H9 (cell line): ENCODE results near the gene ASB7. TPM values are rescaled to one million over a fixed set of nuclear protein-coding genes. Genes with fewer than 3 reads are reported as not detected.

Experiments
- DNase-seq: peaks from one replicate; pipeline ENCODE4 v3.0.0-alpha.2; 2017
- H2AFZ ChIP-seq: one replicate; pipeline ENCODE4 v1.6.1; 2013; ENCODE audit warnings: mild to moderate bottlenecking, low read length, control low read depth, moderate library complexity
- H2AK5ac ChIP-seq: 2 replicates; pipeline ENCODE4 v1.6.1; 2013; ENCODE audit warnings: low read length, control low read depth, mixed read lengths; ENCODE audit not compliant: insufficient read length
- H2BK120ac ChIP-seq: one replicate; pipeline ENCODE4 v1.6.1; 2013; ENCODE audit warnings: low read depth, mild to moderate bottlenecking, low read length, control low read depth, inconsistent platforms; ENCODE audit not compliant: poor library complexity, severe bottlenecking
- H2BK12ac ChIP-seq: 2 replicates; pipeline ENCODE4 v1.6.1; 2013; ENCODE audit warnings: low read length, control low read depth, mixed read lengths, low read depth; ENCODE audit not compliant: insufficient read length
- H2BK15ac ChIP-seq: 2 replicates; pipeline ENCODE4 v1.6.1; 2013; ENCODE audit warnings: low read depth, low read length, control low read depth
- H2BK20ac ChIP-seq: one replicate; pipeline ENCODE4 v1.6.1; 2013; ENCODE audit warnings: low read depth, mild to moderate bottlenecking, low read length, control low read depth, inconsistent platforms; ENCODE audit not compliant: poor library complexity, severe bottlenecking
- H2BK5ac ChIP-seq: 2 replicates; pipeline ENCODE4 v1.6.1; 2013; ENCODE audit warnings: low read length, control low read depth, mixed read lengths; ENCODE audit not compliant: insufficient read length
- H3K14ac ChIP-seq: 2 replicates; pipeline ENCODE4 v1.6.1; 2013; ENCODE audit warnings: low read length, control low read depth; ENCODE audit not compliant: insufficient read depth
- H3K18ac ChIP-seq: 2 replicates; pipeline ENCODE4 v1.6.1; 2013; ENCODE audit warnings: low read depth, mild to moderate bottlenecking, mixed read lengths, low read length, control low read depth; ENCODE audit not compliant: insufficient read length
- H3K23ac ChIP-seq: 2 replicates; pipeline ENCODE4 v1.6.1; 2013; ENCODE audit warnings: low read length, control low read depth, mixed read lengths, low read depth; ENCODE audit not compliant: insufficient read length
- H3K23me2 ChIP-seq: 2 replicates; pipeline ENCODE4 v1.6.1; 2013; ENCODE audit warnings: low read depth, mild to moderate bottlenecking, mixed read lengths, low read length, control low read depth; ENCODE audit not compliant: insufficient read length, poor library complexity, severe bottlenecking
- H3K27ac ChIP-seq: 2 replicates; pipeline ENCODE4 v1.5.1; 2013; ENCODE audit warnings: low read length, control low read depth, mixed read lengths, low read depth; ENCODE audit not compliant: insufficient read length
- H3K27me3 ChIP-seq: 2 replicates; pipeline ENCODE4 v1.6.1; 2013; ENCODE audit warnings: low read length, control low read depth, inconsistent platforms; ENCODE audit not compliant: insufficient read depth
- H3K4ac ChIP-seq: 2 replicates; pipeline ENCODE4 v1.6.1; 2013; ENCODE audit warnings: low read depth, mild to moderate bottlenecking, control low read depth, inconsistent platforms, low read length, moderate library complexity
- H3K4me1 ChIP-seq: 2 replicates; pipeline ENCODE4 v1.6.1; 2013; ENCODE audit warnings: low read length, control low read depth, inconsistent platforms; ENCODE audit not compliant: insufficient read depth
- H3K4me2 ChIP-seq: 2 replicates; pipeline ENCODE4 v1.6.1; 2013; ENCODE audit warnings: low read length, control low read depth, mixed read lengths; ENCODE audit not compliant: insufficient read length, insufficient read depth
- H3K56ac ChIP-seq: 2 replicates; pipeline ENCODE4 v1.6.1; 2013; ENCODE audit warnings: low read depth, mild to moderate bottlenecking, mixed read lengths, low read length, control low read depth; ENCODE audit not compliant: insufficient read length
- H3K79me1 ChIP-seq: 2 replicates; pipeline ENCODE4 v1.6.1; 2013; ENCODE audit warnings: low read depth, mild to moderate bottlenecking, moderate library complexity, low read length, control low read depth, inconsistent platforms; ENCODE audit not compliant: insufficient read depth, poor library complexity, severe bottlenecking
- H3K79me2 ChIP-seq: 2 replicates; pipeline ENCODE4 v1.6.1; 2013; ENCODE audit warnings: low read length, control low read depth, inconsistent platforms; ENCODE audit not compliant: insufficient read depth
- H3K9ac ChIP-seq: 2 replicates; pipeline ENCODE4 v1.6.1; 2013; ENCODE audit warnings: low read length, control low read depth, mixed read lengths; ENCODE audit not compliant: insufficient read length; ENCODE audit errors: extremely low read depth
- H3K9me3 ChIP-seq: one replicate; pipeline ENCODE4 v1.6.1; 2013; ENCODE audit warnings: low read depth, low read length, inconsistent platforms; ENCODE audit not compliant: control insufficient read depth
- H3T11ph ChIP-seq: one replicate; pipeline ENCODE4 v1.6.1; 2013; ENCODE audit warnings: mild to moderate bottlenecking, low read length, control low read depth, inconsistent platforms
- H4K20me1 ChIP-seq: one replicate; pipeline ENCODE4 v1.6.1; 2013; ENCODE audit not compliant: control insufficient read depth, insufficient read length, insufficient read depth
- H4K5ac ChIP-seq: 2 replicates; pipeline ENCODE4 v1.6.1; 2013; ENCODE audit warnings: low read depth, mild to moderate bottlenecking, mixed read lengths, low read length, control low read depth; ENCODE audit not compliant: insufficient read length
- H4K8ac ChIP-seq: replicated peaks from 2 replicates; pipeline ENCODE4 v1.6.1; 2013; ENCODE audit warnings: low read length, control low read depth, mixed read lengths, low read depth; ENCODE audit not compliant: insufficient read length
- H4K91ac ChIP-seq: 2 replicates; pipeline ENCODE4 v1.6.1; 2013; ENCODE audit warnings: low read depth, mild to moderate bottlenecking, moderate library complexity, mixed read lengths, low read length, control low read depth; ENCODE audit not compliant: insufficient read length
- H3K27ac Mint-ChIP-seq, 3 experiments: 2 replicates in 2 of 3; 3 replicates in 1 of 3; pipeline ENCODE4 v1.8.0; 2020 to 2021; ENCODE audit warnings: mixed read lengths in 3 of 3, mild to moderate bottlenecking in 1 of 3, moderate library complexity in 1 of 3
- H3K27me3 Mint-ChIP-seq: 2 replicates; pipeline ENCODE4 v1.8.0; 2021; ENCODE audit warnings: low read depth, mild to moderate bottlenecking, moderate library complexity, mixed read lengths
- H3K36me3 Mint-ChIP-seq, 3 experiments: 2 replicates in 2 of 3; 3 replicates in 1 of 3; pipeline ENCODE4 v1.8.0; 2020 to 2021; ENCODE audit warnings: low read depth in 3 of 3, mixed read lengths in 3 of 3; ENCODE audit not compliant: insufficient read depth in 1 of 3
- H3K4me1 Mint-ChIP-seq, 2 experiments: 2 replicates each; pipeline ENCODE4 v1.8.0; 2020; ENCODE audit warnings: mixed read lengths in 2 of 2
- H3K4me3 Mint-ChIP-seq, 2 experiments: 2 replicates in 1 of 2; 3 replicates in 1 of 2; pipeline ENCODE4 v1.8.0; 2020 to 2021; ENCODE audit warnings: mild to moderate bottlenecking in 2 of 2, mixed read lengths in 2 of 2, moderate library complexity in 1 of 2
- H3K9me3 Mint-ChIP-seq, 2 experiments: 2 replicates in 1 of 2; 3 replicates in 1 of 2; pipeline ENCODE4 v1.8.0; 2020; ENCODE audit warnings: mild to moderate bottlenecking in 2 of 2, mixed read lengths in 2 of 2, moderate library complexity in 1 of 2
- CTCF ChIP-seq: fragments of 200-600 bp; sonication (generic); conservative IDR thresholded peaks from 3 replicates; pipeline ENCODE4 v1.8.0; 2021; ENCODE audit warnings: antibody characterized with exemption, mild to moderate bottlenecking
- WGBS: extraction: QIAGEN DNeasy Blood & Tissue Kit; methylation state at CpG from one replicate; pipeline ENCODE4 v1.1.7; 2013; ENCODE audit warnings: missing lambda C conversion rate, low lambda C conversion rate, mixed read lengths; ENCODE audit not compliant: insufficient read length; ENCODE audit errors: extremely low coverage; 5-methylcytosine and 5-hydroxymethylcytosine counted together
- total RNA-seq: library from RNA; stranded (reverse); gene quantifications from 2 replicates; pipeline ENCODE4 v1.2.1, GENCODE V29; 2021

Gene ASB7
- total RNA-seq, 1 experiment from 2014 or later, result 12.8 TPM

GRCh38 chr15:100627789-100628395, 25.5 kb downstream of the ASB7 start:
- Histone ChIP-seq H2AFZ (no peak overlapping the region), H3K14ac (no peak overlapping the region), H2BK20ac (no peak overlapping the region), H2BK5ac (no peak overlapping the region), H3K4me1 (no peaks in the 10 kb centered on the region), H3K23me2 (no peaks in the 10 kb centered on the region), H4K8ac (no peak overlapping the region), H3K79me2 (no peaks in the 10 kb centered on the region), H3K4ac (no peak overlapping the region), H3K9ac (no peak overlapping the region), H4K20me1 (peaks cover 3% of the 10 kb centered on the region), H2AK5ac (no peak overlapping the region), H3K4me2 (no peak overlapping the region), H2BK120ac (no peak overlapping the region), H3K27ac (no peak overlapping the region), H3K23ac (no peak overlapping the region), H2BK12ac (no peak overlapping the region), H3K9me3 (no peaks in the 10 kb centered on the region), H4K5ac (no peak overlapping the region), H2BK15ac (no peak overlapping the region), H3K27me3 (no peaks in the 10 kb centered on the region), H3T11ph (no peak overlapping the region), H3K56ac (no peak overlapping the region), H4K91ac (no peak overlapping the region), H3K18ac (no peak overlapping the region), H3K79me1 (peaks cover 3% of the 10 kb centered on the region)
- peaks cover 4 to 28% (median 25%) of the 10 kb centered on the region in 3 experiments; a peak in 6 of 7 replicates for H3K36me3 Mint-ChIP-seq
- WGBS, result no CpG with 5 or more reads among the region's 6 CpGs
- no peak overlapping the region for H3K27ac Mint-ChIP-seq
- peaks cover 7 to 9% of the 10 kb centered on the region in 2 experiments for H3K4me1 Mint-ChIP-seq
- H3K27me3 Mint-ChIP-seq, result no peaks in the 10 kb centered on the region
- peak; percentile 90 for TF ChIP-seq CTCF
- no peaks in the 10 kb centered on the region for H3K9me3 Mint-ChIP-seq
- H3K4me3 Mint-ChIP-seq, result no peak overlapping the region
- peak; percentile 68 for DNase-seq
